Hair follicle dermal papilla cell (primary cell): ENCODE measurements around the gene COMMD8. TPM values are rescaled to one million over a fixed set of nuclear protein-coding genes. Genes with fewer than 3 reads are reported as not detected.

Experiments used
- total RNA-seq: library from RNA; depleted of rRNA; stranded (reverse); fragments of >200 nt; gene quantifications from 2 replicates; pipeline ENCODE4 v1.2.3, GENCODE V29; 2012

COMMD8 gene
- total RNA-seq, result 24.3 and 34.6 TPM in 2 replicates

DNA sequence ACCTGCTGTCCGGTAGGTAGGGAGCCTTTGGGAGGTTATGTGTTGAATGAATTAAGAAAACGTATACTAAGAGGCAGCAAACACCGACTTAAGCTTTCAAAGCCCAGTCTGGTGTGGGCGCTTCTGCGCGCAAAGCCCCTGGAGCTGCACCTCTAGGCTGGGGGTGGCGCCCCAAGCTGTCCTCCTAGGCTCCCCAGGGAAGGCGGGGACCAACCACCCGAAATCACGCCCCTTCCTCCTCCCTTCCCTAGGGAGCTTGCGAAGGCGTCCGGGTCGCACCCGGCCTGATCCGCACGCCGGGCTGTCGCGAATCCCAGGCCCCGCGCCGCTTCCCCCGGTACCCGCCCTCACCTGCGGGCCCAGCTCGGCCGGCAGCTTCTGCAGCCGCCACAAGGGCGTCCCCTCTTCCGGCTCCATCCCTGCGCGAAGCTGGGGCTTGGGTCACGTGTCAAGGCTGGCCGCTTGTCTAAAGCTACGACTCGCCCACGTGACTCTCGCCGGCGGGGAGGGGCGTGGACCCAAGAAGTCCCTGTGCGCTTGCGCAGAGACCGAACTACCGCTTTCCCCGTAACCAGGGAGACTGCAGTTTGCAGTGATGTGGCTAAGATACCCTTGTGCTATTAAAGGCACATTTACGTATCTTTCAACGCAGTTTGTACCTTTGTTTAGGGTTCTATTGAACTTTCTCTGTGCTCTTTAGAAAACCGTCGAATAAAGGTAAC lies at the start of gene COMMD8:
Gene COMMD8, minus strand, starts transcription at position 468 of the 722 bp plus-strand sequence. Its CDS starts 51 bp downstream, at position 417.

DNA sequence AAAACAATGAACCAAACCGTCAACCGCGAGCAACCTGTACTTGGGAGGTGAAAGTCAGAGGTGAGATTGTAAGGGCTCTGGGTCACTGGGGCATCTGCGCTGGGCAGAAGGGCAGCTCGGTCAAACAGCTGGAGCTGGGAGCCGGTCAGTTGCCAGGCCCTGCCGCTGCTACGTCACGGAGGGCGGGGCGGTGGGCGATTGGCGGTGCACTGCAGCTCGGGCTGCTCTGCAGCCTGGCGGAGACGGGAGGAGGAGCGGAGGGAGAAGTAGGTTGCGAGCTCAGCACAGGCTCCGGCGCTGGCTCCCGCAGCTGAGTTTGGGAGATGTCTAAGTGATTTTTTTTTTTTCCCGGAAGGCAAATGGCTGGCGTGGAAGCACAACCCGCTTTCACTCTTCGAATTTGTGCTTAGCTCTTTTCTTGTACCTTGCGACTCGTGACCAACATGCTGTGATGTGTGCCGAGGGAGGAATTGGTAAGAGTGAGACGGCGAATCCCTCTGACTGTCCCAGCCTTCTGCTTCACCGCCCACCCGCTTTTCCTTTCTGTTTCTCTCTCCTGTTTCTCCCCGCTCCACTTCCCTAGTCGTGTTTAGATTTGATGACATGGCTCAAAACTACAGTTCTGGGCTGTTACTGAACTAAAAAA lies 21.7 kb upstream of the COMMD8 start, which contains the start of gene ATP10D:
Gene ATP10D, plus strand, starts transcription at position 229 of the 646 bp plus-strand sequence. CDS start 27,266 bp downstream, outside the sequence.

Other genes starting within 250 kb of the COMMD8 start
- 46.4 and 46.5 TPM in 2 replicates for gene ATP10D, start 21.6 kb upstream of the COMMD8 start, total RNA-seq